CD4-positive, CD25-positive, alpha-beta regulatory T cell (primary cell): ENCODE results near the gene ZNF584. TPM values are rescaled to one million over a fixed set of nuclear protein-coding genes. Genes with fewer than 3 reads are reported as not detected.

Experiments
- ATAC-seq, 2 donors: fragments of 150-1000 bp; cut with Tn5 transposase; one replicate each; pipeline ENCODE4 v1.10.0; 2021; ENCODE audit warnings: low read depth in 2 of 2, moderate number of reproducible peaks in 2 of 2, moderate library complexity in 1 of 2
- DNase-seq, 3 donors: peaks; one replicate each; pipeline versions ENCODE4 v3.0.0 to v3.0.0-alpha.2; 2012 to 2022; ENCODE audit warnings: mixed read lengths in 1 of 3
- H3K27ac ChIP-seq: one replicate; pipeline ENCODE4 v1.7.0; 2013; ENCODE audit warnings: mild to moderate bottlenecking, low read length; ENCODE audit not compliant: insufficient read depth, poor library complexity, severe bottlenecking
- H3K27me3 ChIP-seq: one replicate; pipeline ENCODE4 v1.7.0; 2013; ENCODE audit warnings: low read length; ENCODE audit not compliant: control insufficient read depth, insufficient read depth
- H3K36me3 ChIP-seq: one replicate; pipeline ENCODE4 v1.7.0; 2013; ENCODE audit warnings: mild to moderate bottlenecking, low read length, moderate library complexity; ENCODE audit not compliant: control insufficient read depth, insufficient read depth
- H3K4me1 ChIP-seq: 2 replicates; pipeline ENCODE4 v1.7.0; 2013; ENCODE audit warnings: mild to moderate bottlenecking, low read length; ENCODE audit not compliant: insufficient read depth, control insufficient read depth, poor library complexity, severe bottlenecking
- H3K4me3 ChIP-seq: one replicate; pipeline ENCODE4 v1.7.0; 2013; ENCODE audit warnings: low read depth, mild to moderate bottlenecking, low read length, moderate library complexity
- H3K9me3 ChIP-seq, 2 experiments: 1 replicate in 1 of 2; 2 replicates in 1 of 2; pipeline ENCODE4 v1.7.0; 2013; ENCODE audit warnings: low read length in 2 of 2, mild to moderate bottlenecking in 1 of 2, moderate library complexity in 1 of 2; ENCODE audit not compliant: control insufficient read depth in 2 of 2
- H3K27ac Mint-ChIP-seq, 3 donors: one replicate each; pipeline ENCODE4 v1.8.0; 2020 to 2022; ENCODE audit warnings: mild to moderate bottlenecking in 3 of 3, mixed read lengths in 3 of 3, moderate library complexity in 2 of 3
- H3K27me3 Mint-ChIP-seq: one replicate; pipeline ENCODE4 v1.8.0; 2022; ENCODE audit warnings: mild to moderate bottlenecking, mixed read lengths
- H3K36me3 Mint-ChIP-seq: one replicate; pipeline ENCODE4 v1.8.0; 2020; ENCODE audit warnings: mixed read lengths
- H3K4me1 Mint-ChIP-seq, 4 donors: one replicate each; pipeline ENCODE4 v1.8.0; 2020 to 2022; ENCODE audit warnings: mixed read lengths in 4 of 4, mild to moderate bottlenecking in 1 of 4
- H3K4me3 Mint-ChIP-seq, 4 donors: one replicate each; pipeline ENCODE4 v1.8.0; 2020 to 2022; ENCODE audit warnings: mild to moderate bottlenecking in 4 of 4, mixed read lengths in 4 of 4, moderate library complexity in 3 of 4
- H3K9me3 Mint-ChIP-seq, 7 donors: one replicate each; pipeline ENCODE4 v1.8.0; 2020 to 2022; ENCODE audit warnings: mixed read lengths in 7 of 7, mild to moderate bottlenecking in 3 of 7, moderate library complexity in 2 of 7
- polyA plus RNA-seq, 4 donors: library from polyadenylated mRNA; unstranded; fragments of 300-500 nt; fragmentation: Illumina TruSeq; gene quantifications; one replicate each; pipeline ENCODE4 v1.2.3, GENCODE V29; 2021
- total RNA-seq: library from RNA; stranded (reverse); gene quantifications from one replicate; pipeline ENCODE4 v1.2.3, GENCODE V29; 2022

ZNF584 gene
- total and polyA plus RNA-seq, 5 donors from 2014 or later: 1.7 to 8.8 (median 5.6) TPM

DNA sequence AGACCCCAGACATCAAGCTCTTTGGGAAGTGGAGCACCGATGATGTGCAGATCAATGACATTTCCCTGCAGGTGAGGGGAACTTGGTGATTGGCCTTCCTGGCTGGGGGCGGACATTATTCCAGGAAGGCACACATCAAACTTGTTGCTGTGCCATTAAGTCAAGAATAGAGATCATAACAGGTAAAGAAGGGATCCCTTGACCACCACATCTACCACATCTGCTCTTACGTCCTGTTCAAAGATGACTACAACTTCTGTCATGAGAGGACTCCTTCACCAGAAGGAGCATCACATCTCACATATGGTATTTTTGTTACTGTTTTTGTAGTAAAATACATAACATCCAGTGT is 20.3 kb upstream of the ZNF584 start:
- Mint-ChIP-seq H3K9me3 (peaks cover 0 to 1% (median 0%) of the 10 kb centered on the region in 7 donors), H3K4me3 (peak overlapping the region; percentile 95 to 97 (median 96)), H3K27ac (peak overlapping the region in 2 of 3 donors; percentile 94), H3K4me1 (peaks cover 13 to 52% (median 30%) of the 10 kb centered on the region in 4 donors), H3K27me3 (no peaks in the 10 kb centered on the region), H3K36me3 (peaks cover 12% of the 10 kb centered on the region)
- DNase-seq: no peak
- no peak for ATAC-seq
- peak overlapping the region; percentile 96 for H3K27ac ChIP-seq
- peak overlapping the region; percentile 89 for H3K4me3 ChIP-seq
- H3K36me3 ChIP-seq: peaks cover 24% of the 10 kb centered on the region
- H3K4me1 ChIP-seq: peaks cover 32% of the 10 kb centered on the region
- no peaks in the 10 kb centered on the region for H3K9me3 ChIP-seq
- no peaks in the 10 kb centered on the region for H3K27me3 ChIP-seq

DNA sequence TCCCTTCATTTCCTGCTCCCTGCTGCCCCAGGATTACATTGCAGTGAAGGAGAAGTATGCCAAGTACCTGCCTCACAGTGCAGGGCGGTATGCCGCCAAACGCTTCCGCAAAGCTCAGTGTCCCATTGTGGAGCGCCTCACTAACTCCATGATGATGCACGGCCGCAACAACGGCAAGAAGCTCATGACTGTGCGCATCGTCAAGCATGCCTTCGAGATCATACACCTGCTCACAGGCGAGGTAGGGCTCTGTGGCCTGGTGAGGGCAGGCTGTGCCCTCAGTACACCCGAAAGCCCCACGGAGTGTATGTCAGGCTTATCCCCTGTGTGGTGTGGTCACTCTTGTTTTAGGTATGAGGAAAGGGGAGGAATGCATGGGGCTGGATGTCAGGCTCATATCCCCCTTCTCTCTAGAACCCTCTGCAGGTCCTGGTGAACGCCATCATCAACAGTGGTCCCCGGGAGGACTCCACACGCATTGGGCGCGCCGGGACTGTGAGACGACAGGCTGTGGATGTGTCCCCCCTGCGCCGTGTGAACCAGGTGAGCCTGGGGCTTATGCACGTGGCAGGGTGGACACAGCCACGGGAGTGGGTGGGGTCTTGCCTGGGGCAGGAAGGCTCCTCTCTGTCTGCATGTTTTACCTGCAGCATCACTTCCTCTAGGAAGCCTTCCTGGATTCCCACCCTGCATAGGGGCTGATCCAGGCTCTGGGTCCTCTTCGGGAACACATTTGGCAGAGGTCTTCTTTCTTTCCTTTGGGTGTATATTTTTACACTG is 15.3 kb upstream of the ZNF584 start:
- no peaks in the 10 kb centered on the region for H3K27me3 ChIP-seq
- peaks cover 9% of the 10 kb centered on the region for H3K4me1 ChIP-seq
- DNase-seq (no peak), ATAC-seq (no peak)
- Mint-ChIP-seq H3K27me3 (peaks cover 8% of the 10 kb centered on the region), H3K4me1 (peaks cover 7 to 32% (median 15%) of the 10 kb centered on the region in 4 donors), H3K9me3 (no peaks in the 10 kb centered on the region), H3K27ac (no peak overlapping the region), H3K36me3 (peaks cover 27% of the 10 kb centered on the region), H3K4me3 (peak overlapping the region in 2 of 4 donors; percentile 44 to 68)
- H3K36me3 ChIP-seq: peaks cover 44% of the 10 kb centered on the region
- no peaks in the 10 kb centered on the region for H3K9me3 ChIP-seq
- H3K4me3 ChIP-seq: no peak overlapping the region
- H3K27ac ChIP-seq: no peak overlapping the region

DNA sequence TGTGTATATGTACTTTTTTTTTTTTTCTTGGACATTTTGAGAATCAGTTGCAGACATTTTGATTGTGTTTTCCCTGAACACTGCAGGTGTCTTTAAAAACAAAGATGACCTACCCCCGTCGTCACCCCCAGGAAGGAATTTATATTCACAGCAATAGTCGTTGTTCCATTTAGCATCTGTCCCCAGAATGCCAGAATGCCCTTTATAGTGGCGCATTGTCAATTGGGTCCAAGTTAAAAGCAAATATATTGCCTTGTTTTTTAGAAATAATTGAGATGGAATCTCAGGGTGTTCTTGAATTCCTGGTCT is 14.8 kb upstream of the ZNF584 start:
- Mint-ChIP-seq H3K27ac (no peak overlapping the region), H3K9me3 (no peaks in the 10 kb centered on the region), H3K4me1 (peaks cover 7 to 26% (median 13%) of the 10 kb centered on the region in 4 donors), H3K27me3 (peaks cover 8% of the 10 kb centered on the region), H3K4me3 (peak overlapping the region in 1 of 4 donors; percentile 68), H3K36me3 (peaks cover 27% of the 10 kb centered on the region)
- Histone ChIP-seq H3K4me3 (no peak overlapping the region), H3K27ac (no peak overlapping the region), H3K9me3 (no peaks in the 10 kb centered on the region), H3K36me3 (peaks cover 44% of the 10 kb centered on the region), H3K4me1 (peaks cover 5% of the 10 kb centered on the region), H3K27me3 (no peaks in the 10 kb centered on the region)
- ATAC-seq (no peak), DNase-seq (no peak)

DNA sequence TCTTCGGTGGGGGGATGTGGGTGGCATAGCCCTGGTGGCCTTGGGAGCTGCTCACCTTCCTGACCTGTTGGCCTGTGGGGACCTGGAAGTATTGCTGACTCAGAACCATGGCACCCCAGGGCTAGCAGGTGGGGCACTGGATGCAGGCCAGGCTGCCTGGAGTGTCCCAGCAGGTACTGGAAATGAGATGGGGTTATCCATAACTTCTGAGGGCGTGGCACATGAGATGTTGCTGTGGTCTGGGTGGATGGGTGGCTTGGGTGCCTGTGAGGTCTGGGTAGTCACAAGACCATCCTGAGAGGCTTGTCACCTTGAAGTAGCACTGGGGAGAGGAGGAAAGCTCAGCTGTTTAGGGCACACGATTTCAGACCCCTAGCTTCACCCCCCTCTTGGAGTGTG is 13.6 kb upstream of the ZNF584 start:
- peaks cover 0 to 23% (median 7%) of the 10 kb centered on the region in 4 donors for H3K4me1 Mint-ChIP-seq
- H3K27me3 Mint-ChIP-seq: peaks cover 13% of the 10 kb centered on the region
- Histone ChIP-seq H3K27me3 (no peaks in the 10 kb centered on the region), H3K36me3 (peaks cover 36% of the 10 kb centered on the region), H3K4me3 (no peak overlapping the region), H3K27ac (no peak overlapping the region), H3K4me1 (no peaks in the 10 kb centered on the region), H3K9me3 (no peaks in the 10 kb centered on the region)
- H3K36me3 Mint-ChIP-seq: peaks cover 20% of the 10 kb centered on the region
- no peaks in the 10 kb centered on the region for H3K9me3 Mint-ChIP-seq
- ATAC-seq (no peak), DNase-seq (no peak)
- H3K4me3 Mint-ChIP-seq: peak overlapping the region in 1 of 4 donors; percentile 61
- H3K27ac Mint-ChIP-seq: no peak overlapping the region

DNA sequence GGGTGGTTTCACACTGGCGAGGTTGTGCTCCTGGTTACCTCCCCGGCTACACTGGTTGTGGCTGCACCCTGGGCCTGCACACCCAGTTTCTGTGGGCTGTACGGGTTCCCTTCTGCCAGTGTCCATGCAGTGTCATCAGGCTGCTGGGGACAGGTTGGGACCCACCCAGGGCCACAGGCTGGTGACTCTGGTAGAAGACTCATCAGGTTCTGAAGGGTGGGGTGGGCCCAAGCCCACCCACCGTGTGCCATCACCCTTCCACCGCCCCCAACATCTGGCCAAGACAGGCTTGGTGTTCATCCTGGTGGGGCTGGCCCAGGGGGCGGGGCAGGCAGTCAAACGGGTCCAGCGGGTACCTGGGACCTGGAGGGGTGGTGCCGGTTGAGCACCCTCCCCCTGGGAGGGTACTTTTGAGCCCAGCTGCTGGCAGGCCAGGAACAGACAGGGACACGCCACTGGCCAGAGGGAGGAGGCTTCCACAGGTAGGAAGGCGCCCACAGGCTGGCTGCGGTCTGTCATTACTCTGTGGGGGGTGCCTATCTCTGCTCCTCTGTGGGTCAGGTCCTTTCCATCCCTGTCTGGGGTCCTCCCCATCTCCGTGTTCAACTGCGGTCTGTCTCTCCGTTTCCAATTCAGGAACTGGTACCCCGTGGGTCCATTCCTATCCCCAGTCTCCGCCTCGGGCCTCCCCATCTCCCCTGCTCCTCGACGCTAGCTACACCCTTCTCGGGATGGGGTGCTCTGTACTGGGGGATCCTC is 13.1 kb upstream of the ZNF584 start, which contains the start of gene RNF225:
Gene RNF225 (plus strand): TSS at position 437 of the 759 bp plus-strand sequence. CDS start 434 bp downstream, outside the sequence.
- Mint-ChIP-seq H3K4me1 (peaks cover 0 to 25% (median 7%) of the 10 kb centered on the region in 4 donors), H3K36me3 (peaks cover 20% of the 10 kb centered on the region), H3K27me3 (peaks cover 13% of the 10 kb centered on the region), H3K4me3 (peak within 1 kb of the TSS in 2 of 4 donors; percentile 47 to 61), H3K27ac (no peak within 1 kb of the TSS), H3K9me3 (no peaks in the 10 kb centered on the region)
- ATAC-seq: no peak
- Histone ChIP-seq H3K4me3 (no peak within 1 kb of the TSS), H3K9me3 (no peaks in the 10 kb centered on the region), H3K4me1 (peaks cover under 1% of the 10 kb centered on the region), H3K27me3 (no peaks in the 10 kb centered on the region), H3K27ac (no peak within 1 kb of the TSS), H3K36me3 (peaks cover 36% of the 10 kb centered on the region)
- no peak for DNase-seq

DNA sequence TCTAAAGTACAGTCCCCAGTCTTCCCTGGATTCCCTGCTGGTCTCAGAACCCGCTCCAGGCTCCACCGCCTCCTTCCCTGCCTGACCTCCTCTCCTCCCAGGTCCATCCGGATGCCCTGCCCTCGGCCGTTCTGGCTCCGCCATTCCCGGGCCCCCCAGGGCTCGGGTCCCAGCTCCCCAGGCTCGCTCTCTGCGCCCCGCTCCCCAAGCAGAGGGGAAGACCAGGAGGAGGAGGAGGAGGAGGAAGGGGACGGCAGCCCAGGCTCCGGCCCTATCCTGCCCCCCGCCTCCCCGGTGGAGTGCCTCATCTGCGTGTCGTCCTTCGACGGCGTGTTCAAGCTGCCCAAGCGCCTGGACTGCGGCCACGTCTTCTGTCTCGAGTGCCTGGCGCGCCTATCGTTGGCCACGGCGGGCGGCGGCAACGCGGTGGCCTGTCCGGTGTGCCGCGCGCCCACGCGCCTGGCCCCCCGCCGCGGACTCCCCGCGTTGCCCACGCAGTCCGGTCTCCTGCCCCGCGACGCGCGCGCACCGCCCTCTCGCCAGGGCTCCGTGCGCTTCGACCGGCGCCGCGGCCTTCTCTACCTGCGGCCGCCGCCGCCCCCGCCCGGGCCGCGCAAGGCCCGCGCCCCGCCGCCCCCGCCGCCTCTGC is 12.3 kb upstream of the ZNF584 start:
- no peak for DNase-seq
- no peak overlapping the region for H3K4me3 ChIP-seq
- no peak for ATAC-seq
- H3K9me3 ChIP-seq: no peaks in the 10 kb centered on the region
- H3K36me3 ChIP-seq: peaks cover 31% of the 10 kb centered on the region
- Mint-ChIP-seq H3K4me3 (peak overlapping the region in 1 of 4 donors; percentile 47), H3K4me1 (peaks cover 0 to 23% (median 5%) of the 10 kb centered on the region in 4 donors), H3K27me3 (peaks cover 15% of the 10 kb centered on the region), H3K36me3 (peaks cover 15% of the 10 kb centered on the region), H3K9me3 (no peaks in the 10 kb centered on the region), H3K27ac (no peak overlapping the region)
- H3K27me3 ChIP-seq: no peaks in the 10 kb centered on the region
- peaks cover 7% of the 10 kb centered on the region for H3K4me1 ChIP-seq
- H3K27ac ChIP-seq: no peak overlapping the region

DNA sequence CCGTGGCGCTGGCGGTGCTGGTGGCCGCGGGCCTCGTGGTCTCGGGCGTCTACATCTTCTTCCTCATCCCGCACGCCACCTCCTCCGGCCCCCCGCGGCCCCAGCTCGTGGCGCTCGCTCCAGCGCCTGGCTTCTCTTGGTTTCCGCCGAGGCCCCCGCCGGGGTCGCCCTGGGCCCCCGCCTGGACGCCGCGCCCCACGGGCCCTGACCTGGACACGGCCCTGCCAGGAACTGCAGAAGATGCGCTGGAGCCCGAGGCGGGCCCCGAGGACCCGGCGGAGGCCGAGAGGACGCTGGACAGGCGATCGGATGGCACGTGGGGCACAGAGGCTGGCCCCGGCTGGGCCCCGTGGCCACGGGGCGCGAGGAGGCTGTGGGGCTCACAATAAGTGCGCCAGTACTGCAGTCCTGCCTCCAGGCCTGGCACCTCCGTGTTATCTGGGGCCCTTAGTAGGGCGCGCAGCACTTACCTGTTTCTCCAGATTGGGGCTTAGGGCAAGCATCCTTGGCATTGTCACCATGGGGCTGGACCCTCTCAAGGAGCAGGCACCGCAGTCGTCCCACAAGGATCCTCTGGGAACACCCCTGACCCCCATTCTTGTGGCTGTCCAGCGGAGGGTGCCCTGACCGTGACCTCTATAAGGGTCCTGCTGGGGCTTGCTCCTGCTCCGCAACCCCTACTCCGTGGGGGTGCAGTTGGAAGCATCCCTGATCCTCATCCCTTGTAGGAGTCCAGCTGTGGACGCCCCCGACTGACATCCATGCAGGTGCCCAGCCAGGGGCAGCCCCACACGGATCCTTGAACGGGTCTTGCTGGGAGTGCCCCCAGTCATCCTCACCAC is 11.5 kb upstream of the ZNF584 start:
- Mint-ChIP-seq H3K27me3 (peaks cover 17% of the 10 kb centered on the region), H3K27ac (no peak overlapping the region), H3K36me3 (peaks cover 15% of the 10 kb centered on the region), H3K9me3 (no peaks in the 10 kb centered on the region), H3K4me1 (peaks cover 0 to 24% (median 9%) of the 10 kb centered on the region in 4 donors), H3K4me3 (no peak overlapping the region)
- DNase-seq (no peak), ATAC-seq (no peak)
- H3K9me3 ChIP-seq: no peaks in the 10 kb centered on the region
- H3K4me3 ChIP-seq: no peak overlapping the region
- H3K4me1 ChIP-seq: peaks cover 12% of the 10 kb centered on the region
- H3K27ac ChIP-seq: no peak overlapping the region
- H3K27me3 ChIP-seq: no peaks in the 10 kb centered on the region
- H3K36me3 ChIP-seq: peaks cover 29% of the 10 kb centered on the region
